ENCODE measurements around the gene ATXN1. TPM values are rescaled to one million over a fixed set of nuclear protein-coding genes. Genes with fewer than 3 reads are reported as not detected.

Gene ATXN1
- total RNA-seq, 1 experiment from 2014 or later: 5.6 TPM

DNA sequence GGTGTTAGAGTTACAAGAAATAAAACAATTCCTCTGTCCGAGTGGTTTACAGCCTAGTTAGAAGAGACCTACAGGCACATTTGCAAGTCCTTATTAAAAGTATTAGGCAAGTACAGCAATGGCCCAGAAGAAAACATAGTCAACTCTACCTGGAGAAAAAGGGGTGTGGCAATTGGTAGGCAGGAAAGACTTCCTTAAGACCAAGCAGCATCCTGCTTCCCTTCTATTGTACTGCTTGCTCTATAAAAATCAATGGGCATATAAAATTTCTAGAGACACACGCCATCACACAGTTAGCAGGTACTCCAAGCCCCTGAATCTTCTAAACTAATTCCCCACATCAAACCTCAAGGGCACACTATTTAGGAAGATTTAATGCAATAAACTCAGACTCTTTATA lies 185.6 kb downstream of the ATXN1 start:
- no peak overlapping the region for H3K18ac ChIP-seq (ENCODE audit: insufficient read length, low read depth, low read length)
- no peak overlapping the region for H3K27ac Mint-ChIP-seq
- peaks cover 0 to 9% of the 10 kb centered on the region in 2 experiments; a peak in 2 of 4 replicates for H3K4me1 Mint-ChIP-seq

More for the DNA sequence above, 185.6 kb downstream of the ATXN1 start:
- no peaks in the 10 kb centered on the region for H3K79me2 ChIP-seq (ENCODE audit: insufficient read depth, low read length)
- H3K9me3 ChIP-seq (ENCODE audit: control insufficient read depth, low read depth, low read length): no peaks in the 10 kb centered on the region
- no peak overlapping the region for H4K91ac ChIP-seq (ENCODE audit: insufficient read length, low read depth, low read length)
- Mint-ChIP-seq H3K4me3 (no peak overlapping the region), H3K36me3 (ENCODE audit: insufficient read depth in 1 of 3, low read depth in 3 of 3) (no peaks in the 10 kb centered on the region), H3K27me3 (ENCODE audit: low read depth) (no peaks in the 10 kb centered on the region), H3K9me3 (no peaks in the 10 kb centered on the region)
- no peaks in the 10 kb centered on the region for H3K4me1 ChIP-seq (ENCODE audit: insufficient read depth, low read length)
- no peak overlapping the region for H4K8ac ChIP-seq (replicated peaks; ENCODE audit: insufficient read length, low read depth, low read length)
- H3K27me3 ChIP-seq (ENCODE audit: insufficient read depth, low read length): no peaks in the 10 kb centered on the region
- no peaks in the 10 kb centered on the region for H4K20me1 ChIP-seq (ENCODE audit: control insufficient read depth, insufficient read depth, insufficient read length)
- no peak overlapping the region for H2BK12ac ChIP-seq (ENCODE audit: insufficient read length, low read depth, low read length)
- H3K9ac ChIP-seq (ENCODE audit: extremely low read depth, insufficient read length, low read length): no peak overlapping the region
- no peak for DNase-seq
- no peak overlapping the region for H2BK120ac ChIP-seq (ENCODE audit: low read depth, low read length, poor library complexity, severe bottlenecking)
- no peak overlapping the region for H3K27ac ChIP-seq (ENCODE audit: insufficient read length, low read depth, low read length)
- no peak overlapping the region for H2BK20ac ChIP-seq (ENCODE audit: low read depth, low read length, poor library complexity, severe bottlenecking)
- WGBS (ENCODE audit: extremely low coverage, insufficient read length, low lambda C conversion rate): no CpG with 5 or more reads among the region's 2 CpGs
- H2AK5ac ChIP-seq (ENCODE audit: insufficient read length, low read length): no peak overlapping the region
- H2BK5ac ChIP-seq (ENCODE audit: insufficient read length, low read length): no peak overlapping the region
- H3K4ac ChIP-seq (ENCODE audit: low read depth, low read length): no peak overlapping the region
- no peaks in the 10 kb centered on the region for H3K23me2 ChIP-seq (ENCODE audit: insufficient read length, low read depth, low read length, poor library complexity, severe bottlenecking)
- no peaks in the 10 kb centered on the region for H3K79me1 ChIP-seq (ENCODE audit: insufficient read depth, low read depth, low read length, poor library complexity, severe bottlenecking)
- H3T11ph ChIP-seq (ENCODE audit: low read length): no peak overlapping the region
- H3K23ac ChIP-seq (ENCODE audit: insufficient read length, low read depth, low read length): no peak overlapping the region
- no peak overlapping the region for H4K5ac ChIP-seq (ENCODE audit: insufficient read length, low read depth, low read length)
- H2AFZ ChIP-seq (ENCODE audit: low read length): no peak overlapping the region
- TF ChIP-seq, protein P1, sequence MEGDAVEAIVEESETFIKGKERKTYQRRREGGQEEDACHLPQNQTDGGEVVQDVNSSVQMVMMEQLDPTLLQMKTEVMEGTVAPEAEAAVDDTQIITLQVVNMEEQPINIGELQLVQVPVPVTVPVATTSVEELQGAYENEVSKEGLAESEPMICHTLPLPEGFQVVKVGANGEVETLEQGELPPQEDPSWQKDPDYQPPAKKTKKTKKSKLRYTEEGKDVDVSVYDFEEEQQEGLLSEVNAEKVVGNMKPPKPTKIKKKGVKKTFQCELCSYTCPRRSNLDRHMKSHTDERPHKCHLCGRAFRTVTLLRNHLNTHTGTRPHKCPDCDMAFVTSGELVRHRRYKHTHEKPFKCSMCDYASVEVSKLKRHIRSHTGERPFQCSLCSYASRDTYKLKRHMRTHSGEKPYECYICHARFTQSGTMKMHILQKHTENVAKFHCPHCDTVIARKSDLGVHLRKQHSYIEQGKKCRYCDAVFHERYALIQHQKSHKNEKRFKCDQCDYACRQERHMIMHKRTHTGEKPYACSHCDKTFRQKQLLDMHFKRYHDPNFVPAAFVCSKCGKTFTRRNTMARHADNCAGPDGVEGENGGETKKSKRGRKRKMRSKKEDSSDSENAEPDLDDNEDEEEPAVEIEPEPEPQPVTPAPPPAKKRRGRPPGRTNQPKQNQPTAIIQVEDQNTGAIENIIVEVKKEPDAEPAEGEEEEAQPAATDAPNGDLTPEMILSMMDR (conservative IDR thresholded peaks at IDR 0.05): no peak
- H3K56ac ChIP-seq (ENCODE audit: insufficient read length, low read depth, low read length): no peak overlapping the region
- no peak overlapping the region for H3K4me2 ChIP-seq (ENCODE audit: insufficient read depth, insufficient read length, low read length)
- no peak overlapping the region for H3K14ac ChIP-seq (ENCODE audit: insufficient read depth, low read length)
- H2BK15ac ChIP-seq (ENCODE audit: low read depth, low read length): no peak overlapping the region
